Activated CD8-positive, alpha-beta T cell treated with anti-CD3 and anti-CD28 coated beads, Interleukin-2, amount 10 ng/mL, durations not matched to agents 7 days and 5 days (primary cell): ENCODE results near the gene MTR. TPM values are rescaled to one million over a fixed set of nuclear protein-coding genes. Genes with fewer than 3 reads are reported as not detected.

Experiments used
- ATAC-seq: fragments of 150-1000 bp; cut with Tn5 transposase; one replicate; pipeline ENCODE4 v1.10.0; 2021; ENCODE audit warnings: moderate library complexity
- CTCF ChIA-PET: fragments of 350-600 bp; sonication (Branson Sonifier 250); formaldehyde crosslinking; loops from one replicate; lab custom pipeline; 2021; ENCODE audit warnings: antibody characterized with exemption; lab: Charles Lee
- POLR2A ChIA-PET: fragments of 350-600 bp; sonication (Branson Sonifier 250); formaldehyde crosslinking; loops from one replicate; lab custom pipeline; 2021; ENCODE audit warnings: antibody characterized with exemption; lab: Charles Lee
- DNase-seq: peaks from one replicate; pipeline ENCODE4 v3.0.0-alpha.2; 2020
- H3K27ac Mint-ChIP-seq: one replicate; pipeline ENCODE4 v1.8.0; 2021; ENCODE audit warnings: mild to moderate bottlenecking, mixed read lengths
- H3K27me3 Mint-ChIP-seq: one replicate; pipeline ENCODE4 v1.8.0; 2021; ENCODE audit warnings: low read depth, mixed read lengths
- H3K36me3 Mint-ChIP-seq: one replicate; pipeline ENCODE4 v1.8.0; 2021; ENCODE audit warnings: low read depth, mixed read lengths
- H3K4me1 Mint-ChIP-seq: one replicate; pipeline ENCODE4 v1.8.0; 2021; ENCODE audit warnings: low read depth, mixed read lengths
- H3K4me3 Mint-ChIP-seq: one replicate; pipeline ENCODE4 v1.8.0; 2021; ENCODE audit warnings: mild to moderate bottlenecking, mixed read lengths
- H3K9me3 Mint-ChIP-seq: one replicate; pipeline ENCODE4 v1.8.0; 2022; ENCODE audit warnings: mixed read lengths; ENCODE audit not compliant: insufficient read depth
- total RNA-seq, 2 experiments: library from RNA; stranded (reverse); gene quantifications; one replicate each; pipeline ENCODE4 v1.2.3, GENCODE V29; 2021

Gene MTR
- total RNA-seq, 2 experiments from 2014 or later = 41.7 to 44.7 TPM

- peaks cover 25% of the 10 kb centered on the region for H3K36me3 Mint-ChIP-seq
- CTCF ChIA-PET = interaction anchor here (1.7 to 3.4 kb wide), 2 partner anchors 68 to 110 kb away, joined by 5 to 32 read pairs; no protein-coding TSS in a partner anchor
- ATAC-seq = peak; percentile 63
These were observed 73.8 kb downstream of the MTR start for GRCh38 chr1:236868625-236869467.

GRCh38 chr1:236869911-236870310, 74.8 kb downstream of the MTR start:
- H3K36me3 Mint-ChIP-seq = peaks cover 24% of the 10 kb centered on the region
- no peaks in the 10 kb centered on the region for H3K9me3 Mint-ChIP-seq
- no peak overlapping the region for H3K27ac Mint-ChIP-seq
- ATAC-seq (no peak), DNase-seq (no peak)
- ChIA-PET CTCF (interaction anchor here (0.8 to 3.4 kb wide), 4 partner anchors 12 to 111 kb away, joined by 3 to 32 read pairs (median 4); no protein-coding TSS in a partner anchor), POLR2A (no interaction called here)
- no peak overlapping the region for H3K4me3 Mint-ChIP-seq
- H3K27me3 Mint-ChIP-seq = no peaks in the 10 kb centered on the region
- H3K4me1 Mint-ChIP-seq = no peaks in the 10 kb centered on the region

More at GRCh38 chr1:236868625-236869467, 73.8 kb downstream of the MTR start:
- H3K4me3 Mint-ChIP-seq = no peak overlapping the region
- no peaks in the 10 kb centered on the region for H3K27me3 Mint-ChIP-seq
- H3K4me1 Mint-ChIP-seq = no peaks in the 10 kb centered on the region
- no peaks in the 10 kb centered on the region for H3K9me3 Mint-ChIP-seq
- peak; percentile 56 for DNase-seq
- POLR2A ChIA-PET = no interaction called here
- H3K27ac Mint-ChIP-seq = no peak overlapping the region

- Mint-ChIP-seq H3K27ac (no peak overlapping the region), H3K9me3 (no peaks in the 10 kb centered on the region), H3K27me3 (no peaks in the 10 kb centered on the region), H3K4me1 (no peaks in the 10 kb centered on the region), H3K4me3 (no peak overlapping the region), H3K36me3 (peaks cover 22% of the 10 kb centered on the region)
- DNase-seq (no peak), ATAC-seq (no peak)
- ChIA-PET CTCF (interaction anchor here (0.8 to 3.4 kb wide), 4 partner anchors 12 to 112 kb away, joined by 3 to 32 read pairs (median 4); no protein-coding TSS in a partner anchor), POLR2A (no interaction called here)
These were observed 75.6 kb downstream of the MTR start for GRCh38 chr1:236870721-236871120.

GRCh38 chr1:236872075-236872666, 77.1 kb downstream of the MTR start:
- ATAC-seq = no peak
- Mint-ChIP-seq H3K4me1 (no peaks in the 10 kb centered on the region), H3K36me3 (peaks cover 24% of the 10 kb centered on the region), H3K27ac (no peak overlapping the region), H3K27me3 (no peaks in the 10 kb centered on the region), H3K4me3 (no peak overlapping the region), H3K9me3 (no peaks in the 10 kb centered on the region)
- no peak for DNase-seq
- ChIA-PET POLR2A (no interaction called here), CTCF (interaction anchor here (0.7 kb wide), 1 partner anchor 123 kb away, joined by 3 read pairs; no protein-coding TSS in a partner anchor)

- DNase-seq (no peak), ATAC-seq (no peak)
- peaks cover 16% of the 10 kb centered on the region for H3K36me3 Mint-ChIP-seq
- POLR2A ChIA-PET = no interaction called here
- H3K27me3 Mint-ChIP-seq = no peaks in the 10 kb centered on the region
- no peak overlapping the region for H3K4me3 Mint-ChIP-seq
- CTCF ChIA-PET = interaction anchor here (1.0 to 3.4 kb wide), 2 partner anchors 80 to 116 kb away, joined by 3 to 19 read pairs; no protein-coding TSS in a partner anchor
- H3K4me1 Mint-ChIP-seq = no peaks in the 10 kb centered on the region
- H3K27ac Mint-ChIP-seq = no peak overlapping the region
- no peaks in the 10 kb centered on the region for H3K9me3 Mint-ChIP-seq
These were observed 80.9 kb downstream of the MTR start for GRCh38 chr1:236875975-236876374.

GRCh38 chr1:236877661-236878060, 82.6 kb downstream of the MTR start:
- no peaks in the 10 kb centered on the region for H3K27me3 Mint-ChIP-seq
- no peak for DNase-seq
- no peaks in the 10 kb centered on the region for H3K9me3 Mint-ChIP-seq
- no peak for ATAC-seq
- CTCF ChIA-PET = interaction anchor here (0.6 kb wide), 1 partner anchor 11 kb away, joined by 3 read pairs; no protein-coding TSS in a partner anchor
- H3K4me3 Mint-ChIP-seq = no peak overlapping the region
- POLR2A ChIA-PET = no interaction called here
- H3K27ac Mint-ChIP-seq = no peak overlapping the region
- peaks cover 12% of the 10 kb centered on the region for H3K36me3 Mint-ChIP-seq
- no peaks in the 10 kb centered on the region for H3K4me1 Mint-ChIP-seq

GRCh38 chr1:236880209-236880608, 85.1 kb downstream of the MTR start:
- ChIA-PET POLR2A (interaction anchor here (0.6 kb wide), 1 partner anchor 571 kb away, joined by 3 read pairs; no protein-coding TSS in a partner anchor), CTCF (no interaction called here)
- no peak for DNase-seq
- ATAC-seq = no peak
- H3K9me3 Mint-ChIP-seq = no peaks in the 10 kb centered on the region
- peaks cover 13% of the 10 kb centered on the region for H3K36me3 Mint-ChIP-seq
- no peak overlapping the region for H3K27ac Mint-ChIP-seq
- H3K27me3 Mint-ChIP-seq = no peaks in the 10 kb centered on the region
- no peaks in the 10 kb centered on the region for H3K4me1 Mint-ChIP-seq
- H3K4me3 Mint-ChIP-seq = no peak overlapping the region

- H3K4me1 Mint-ChIP-seq = no peaks in the 10 kb centered on the region
- ChIA-PET POLR2A (no interaction called here), CTCF (interaction anchor here (1.2 kb wide), 1 partner anchor 12 kb away, joined by 3 read pairs; no protein-coding TSS in a partner anchor)
- no peaks in the 10 kb centered on the region for H3K9me3 Mint-ChIP-seq
- no peak overlapping the region for H3K27ac Mint-ChIP-seq
- ATAC-seq (no peak), DNase-seq (no peak)
- no peaks in the 10 kb centered on the region for H3K27me3 Mint-ChIP-seq
- H3K4me3 Mint-ChIP-seq = no peak overlapping the region
- peaks cover 21% of the 10 kb centered on the region for H3K36me3 Mint-ChIP-seq
These were observed 87.6 kb downstream of the MTR start for GRCh38 chr1:236882678-236883077.

GRCh38 chr1:236886199-236886598, 91.1 kb downstream of the MTR start:
- Mint-ChIP-seq H3K9me3 (no peaks in the 10 kb centered on the region), H3K27me3 (no peaks in the 10 kb centered on the region), H3K27ac (no peak overlapping the region), H3K4me3 (no peak overlapping the region), H3K4me1 (no peaks in the 10 kb centered on the region), H3K36me3 (peaks cover 30% of the 10 kb centered on the region)
- ChIA-PET POLR2A (no interaction called here), CTCF (no interaction called here)
- no peak for DNase-seq
- no peak for ATAC-seq

GRCh38 chr1:236887081-236887480, 92.0 kb downstream of the MTR start:
- H3K27me3 Mint-ChIP-seq = no peaks in the 10 kb centered on the region
- DNase-seq = no peak
- POLR2A ChIA-PET = no interaction called here
- no peaks in the 10 kb centered on the region for H3K9me3 Mint-ChIP-seq
- CTCF ChIA-PET = no interaction called here
- ATAC-seq = no peak
- H3K36me3 Mint-ChIP-seq = peaks cover 36% of the 10 kb centered on the region
- H3K4me1 Mint-ChIP-seq = no peaks in the 10 kb centered on the region
- no peak overlapping the region for H3K27ac Mint-ChIP-seq
- H3K4me3 Mint-ChIP-seq = no peak overlapping the region

GRCh38 chr1:236888126-236888525, 93.0 kb downstream of the MTR start:
- H3K4me3 Mint-ChIP-seq = no peak overlapping the region
- H3K27me3 Mint-ChIP-seq = no peaks in the 10 kb centered on the region
- no peak overlapping the region for H3K27ac Mint-ChIP-seq
- peaks cover 44% of the 10 kb centered on the region for H3K36me3 Mint-ChIP-seq
- H3K9me3 Mint-ChIP-seq = no peaks in the 10 kb centered on the region
- no peaks in the 10 kb centered on the region for H3K4me1 Mint-ChIP-seq
- DNase-seq (no peak), ATAC-seq (no peak)
- ChIA-PET POLR2A (no interaction called here), CTCF (interaction anchor here (0.7 kb wide), 1 partner anchor 10 kb away, joined by 3 read pairs; no protein-coding TSS in a partner anchor)

- H3K4me3 Mint-ChIP-seq = no peak overlapping the region
- POLR2A ChIA-PET = no interaction called here
- no peak for DNase-seq
- CTCF ChIA-PET = interaction anchor here (0.7 kb wide), 1 partner anchor 11 kb away, joined by 3 read pairs; no protein-coding TSS in a partner anchor
- no peaks in the 10 kb centered on the region for H3K4me1 Mint-ChIP-seq
- no peaks in the 10 kb centered on the region for H3K9me3 Mint-ChIP-seq
- no peak for ATAC-seq
- H3K27me3 Mint-ChIP-seq = no peaks in the 10 kb centered on the region
- no peak overlapping the region for H3K27ac Mint-ChIP-seq
- peaks cover 41% of the 10 kb centered on the region for H3K36me3 Mint-ChIP-seq
These were observed 93.8 kb downstream of the MTR start for GRCh38 chr1:236888903-236889302.
